ENCODE results near the gene GARIN5B.
"Not testable (repeated sequence)": the region's sequence is repeated elsewhere in the genome, so short reads cannot be mapped to it uniquely, and the experiment has no call there.

Gene GARIN5B

GRCh38 chr19:55350620-55351315, 12.3 kb downstream of the GARIN5B start:
- DNase-seq (ENCODE audit: low read depth in 3 of 3) = no peak

GRCh38 chr19:55348317-55349034, 14.6 kb downstream of the GARIN5B start:
- DNase-seq (ENCODE audit: low read depth in 3 of 3) = no peak

- DNase-seq (ENCODE audit: low read depth in 3 of 3) = no peak
Observed at GRCh38 chr19:55347442-55348009, 15.5 kb downstream of the GARIN5B start.

- no peak for DNase-seq (ENCODE audit: low read depth in 3 of 3)
Observed at GRCh38 chr19:55346725-55347441, 16.2 kb downstream of the GARIN5B start.

- DNase-seq (ENCODE audit: low read depth in 3 of 3) = no peak
Observed at GRCh38 chr19:55345818-55346724, 17.0 kb downstream of the GARIN5B start.

- no peak for DNase-seq (ENCODE audit: low read depth in 3 of 3)
Observed at GRCh38 chr19:55345101-55345817, 17.8 kb downstream of the GARIN5B start.

GRCh38 chr19:55344444-55344843, 18.6 kb downstream of the GARIN5B start:
- no peak for DNase-seq (ENCODE audit: low read depth in 3 of 3)

GRCh38 chr19:55341595-55342531, 21.2 kb downstream of the GARIN5B start:
- no peak for DNase-seq (ENCODE audit: low read depth in 3 of 3)

- DNase-seq (ENCODE audit: low read depth in 3 of 3) = peak; percentile 27 to 79 (median 48)
Observed at GRCh38 chr19:55341171-55341588, 21.9 kb downstream of the GARIN5B start.

GRCh38 chr19:55340784-55341147, 22.3 kb downstream of the GARIN5B start:
- no peak for DNase-seq (ENCODE audit: low read depth in 3 of 3)

- peak in 1 of 3 experiments; percentile 17 for DNase-seq (ENCODE audit: low read depth in 3 of 3)
Observed at GRCh38 chr19:55339889-55340783, 22.9 kb downstream of the GARIN5B start.

GRCh38 chr19:55339105-55339888, 23.8 kb downstream of the GARIN5B start, which contains the start of gene KMT5C:
KMT5C (plus strand) TSS chr19:55339876; CDS start chr19:55341937, 2,061 bp downstream.
- DNase-seq (ENCODE audit: low read depth in 3 of 3) = peak; percentile 100

GRCh38 chr19:55336101-55336500, 27.0 kb downstream of the GARIN5B start:
- DNase-seq (ENCODE audit: low read depth in 3 of 3) = no peak

- DNase-seq (ENCODE audit: low read depth in 3 of 3) = no peak
Observed at GRCh38 chr19:55333870-55334269, 29.2 kb downstream of the GARIN5B start.

GRCh38 chr19:55329791-55330190, 33.3 kb downstream of the GARIN5B start:
- DNase-seq (ENCODE audit: low read depth in 3 of 3) = not testable (repeated sequence)

- not testable (repeated sequence) for DNase-seq (ENCODE audit: low read depth in 3 of 3)
Observed at GRCh38 chr19:55328774-55329318, 34.2 kb downstream of the GARIN5B start.

GRCh38 chr19:55325172-55325571, 37.9 kb downstream of the GARIN5B start, which contains the start of gene TMEM150B:
TMEM150B (minus strand) TSS chr19:55325341; CDS start chr19:55321036, 4,305 bp downstream.
- no peak for DNase-seq (ENCODE audit: low read depth in 3 of 3)

All from stimulated activated CD4-positive, alpha-beta T cell treated with anti-CD3 and anti-CD28 coated beads, TNF-alpha, amount 100 ng/mL, for 24 hours (primary cell).